ENCODE results near the gene PPP6R2. TPM values are rescaled to one million over a fixed set of nuclear protein-coding genes. Genes with fewer than 3 reads are reported as not detected.
A peak's percentile ranks its signal among the peaks of the same experiment; 100 is the strongest.

Gene PPP6R2
- polyA plus RNA-seq, 1 donor from 2014 or later: 85.4 TPM

GRCh38 chr22:50445071-50445879 lies 102.1 kb downstream of the PPP6R2 start:
- TF ChIP-seq REST (IDR thresholded peaks at IDR 0.05; ENCODE audit: borderline replicate concordance) (no peak), EP300 (conservative IDR thresholded peaks at IDR 0.05; ENCODE audit: poor library complexity, severe bottlenecking) (no peak), CTCF (IDR thresholded peaks at IDR 0.05; ENCODE audit: poor library complexity, severe bottlenecking) (no peak), POLR2AphosphoS5 (IDR thresholded peaks at IDR 0.05) (peak; percentile 34)
- Histone ChIP-seq H3K9ac (ENCODE audit: low read length) (no peak overlapping the region), H3F3A (ENCODE audit: insufficient read depth, low read length, poor library complexity, severe bottlenecking) (no peaks in the 10 kb centered on the region), H2AFZ (ENCODE audit: low read depth, low read length) (no peak overlapping the region), H3K27me3 (ENCODE audit: insufficient read depth, low read depth, low read length) (no peaks in the 10 kb centered on the region), H3K4me3 (ENCODE audit: low read length) (no peak overlapping the region), H3K36me3 (ENCODE audit: insufficient read depth, low read length) (no peaks in the 10 kb centered on the region), H4K20me1 (ENCODE audit: insufficient read depth) (no peaks in the 10 kb centered on the region), H3K9me3 (ENCODE audit: low read length) (no peaks in the 10 kb centered on the region), H3K79me2 (replicated peaks; ENCODE audit: insufficient read depth, low read length) (no peaks in the 10 kb centered on the region), H3K9me2 (ENCODE audit: insufficient read depth, low read length) (no peaks in the 10 kb centered on the region), H3K27ac (ENCODE audit: low read length) (no peak overlapping the region), H3K4me2 (ENCODE audit: low read length) (no peak overlapping the region)

- H3K9ac ChIP-seq (ENCODE audit: low read length): no peak overlapping the region
- no peak overlapping the region for H3K4me3 ChIP-seq (ENCODE audit: low read length)
- no peaks in the 10 kb centered on the region for H3K9me2 ChIP-seq (ENCODE audit: insufficient read depth, low read length)
- H3K36me3 ChIP-seq (ENCODE audit: insufficient read depth, low read length): no peaks in the 10 kb centered on the region
- H3K27ac ChIP-seq (ENCODE audit: low read length): no peak overlapping the region
- no peak overlapping the region for H2AFZ ChIP-seq (ENCODE audit: low read depth, low read length)
- H3K27me3 ChIP-seq (ENCODE audit: insufficient read depth, low read depth, low read length): no peaks in the 10 kb centered on the region
- no peaks in the 10 kb centered on the region for H4K20me1 ChIP-seq (ENCODE audit: insufficient read depth)
- no peaks in the 10 kb centered on the region for H3K79me2 ChIP-seq (replicated peaks; ENCODE audit: insufficient read depth, low read length)
- TF ChIP-seq SMC3 (conservative IDR thresholded peaks at IDR 0.05; ENCODE audit: poor library complexity) (no peak), POLR2AphosphoS5 (IDR thresholded peaks at IDR 0.05) (peak; percentile 15)
- H3K4me2 ChIP-seq (ENCODE audit: low read length): no peak overlapping the region
- H3F3A ChIP-seq (ENCODE audit: insufficient read depth, low read length, poor library complexity, severe bottlenecking): no peaks in the 10 kb centered on the region
- no peaks in the 10 kb centered on the region for H3K9me3 ChIP-seq (ENCODE audit: low read length)
Measured at GRCh38 chr22:50445880-50446707, 103.0 kb downstream of the PPP6R2 start.

All from neural cell (in vitro differentiated cells).